GM21717 (cell line): Measurements from ENCODE around the gene COA7.
A peak's percentile ranks its signal among the peaks of the same experiment; 100 is the strongest.
"Not testable (repeated sequence)": the region's sequence is repeated elsewhere in the genome, so short reads cannot be mapped to it uniquely, and the experiment has no call there.

ENCODE experiments used
- ATAC-seq: cut with Tn5 transposase; IDR thresholded peaks from one replicate; pipeline ENCODE4 v1.9.1; 2021; ENCODE audit warnings: mild to moderate bottlenecking, moderate library complexity; ENCODE audit not compliant: unreplicated experiment

The COA7 gene

DNA sequence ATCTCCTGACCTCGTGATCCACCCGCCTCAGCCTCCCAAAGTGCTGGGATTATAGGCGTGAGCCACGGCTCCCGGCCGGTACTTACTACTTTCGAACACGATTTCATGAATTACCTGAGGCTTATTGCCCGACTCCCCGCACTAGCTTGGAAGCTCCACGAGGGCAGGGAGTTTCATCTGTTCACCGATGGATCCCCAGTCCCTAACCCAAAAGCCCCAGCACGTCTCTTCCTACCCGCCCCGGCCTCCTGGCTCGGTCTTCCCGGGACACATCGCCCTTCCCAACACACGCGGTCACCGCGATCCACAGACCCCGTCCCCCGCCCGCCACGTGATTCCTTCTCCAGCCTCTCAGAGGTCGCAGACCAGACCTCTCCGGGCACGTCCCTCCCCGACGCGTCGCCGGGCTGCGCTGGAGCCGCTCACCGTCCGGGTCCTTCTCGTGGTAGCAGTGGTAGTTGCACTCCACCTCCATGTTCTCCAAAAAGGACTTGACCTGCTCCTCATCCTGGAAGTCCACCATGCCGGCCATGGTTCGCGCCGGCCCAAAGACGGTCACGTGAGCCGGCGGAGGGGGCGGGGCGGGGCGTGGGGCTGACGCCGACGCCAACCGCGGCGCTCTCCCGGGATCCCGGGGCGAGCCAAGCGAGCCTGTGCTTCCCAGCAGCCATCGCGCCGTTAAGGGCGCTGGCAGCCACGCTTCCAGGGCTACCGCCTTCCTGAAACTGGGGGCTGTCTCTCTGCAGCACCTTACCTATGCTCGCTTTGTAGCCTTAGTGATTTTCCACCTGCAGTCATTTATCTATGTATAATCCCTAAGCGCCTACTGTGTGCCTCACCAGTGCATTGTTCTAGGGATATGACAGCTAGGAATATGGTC, at the start of gene COA7:
Gene COA7 (minus strand): TSS at position 553 of the 880 bp plus-strand sequence. CDS start 21 bp downstream, at position 532.
- peak; percentile 45 for ATAC-seq

DNA sequence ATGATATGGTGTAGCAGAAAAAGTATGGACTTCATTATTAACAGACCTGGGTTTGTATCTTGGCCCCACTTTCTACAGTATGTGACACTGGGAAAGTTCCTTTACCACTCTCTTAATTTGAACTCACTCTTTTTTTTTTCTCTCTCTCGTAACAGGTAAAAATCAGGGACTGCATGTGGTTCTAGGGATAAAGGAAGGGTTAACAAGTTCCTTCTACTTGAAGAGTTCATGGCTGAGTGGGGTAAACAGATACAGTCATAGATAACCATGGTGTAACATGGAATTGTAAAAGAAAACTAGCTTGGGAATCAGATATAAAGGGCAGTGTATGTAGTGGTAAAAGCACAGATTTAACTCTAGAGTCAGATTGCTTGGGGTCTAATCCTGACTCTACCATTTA, 49.3 kb upstream of the COA7 start:
- no peak for ATAC-seq

DNA sequence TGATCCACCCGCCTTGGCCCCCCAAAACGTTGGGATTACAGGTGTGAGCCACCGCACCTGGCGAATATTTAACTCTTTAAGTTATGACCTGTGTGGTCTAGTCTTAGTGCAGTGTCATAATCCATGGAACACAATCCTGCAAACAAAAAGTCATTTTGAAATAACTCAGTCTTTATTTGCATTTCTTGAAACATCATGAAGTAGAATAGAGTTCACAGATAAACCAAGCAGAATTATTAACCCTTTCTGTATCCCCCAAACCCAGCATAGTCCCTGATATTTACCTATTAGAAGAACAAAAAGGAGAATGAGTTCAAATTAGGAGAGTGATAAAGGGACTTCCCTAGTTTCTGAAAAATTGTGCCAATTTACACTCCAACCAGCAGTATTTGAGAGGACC, 48.0 kb upstream of the COA7 start:
- ATAC-seq: no peak

DNA sequence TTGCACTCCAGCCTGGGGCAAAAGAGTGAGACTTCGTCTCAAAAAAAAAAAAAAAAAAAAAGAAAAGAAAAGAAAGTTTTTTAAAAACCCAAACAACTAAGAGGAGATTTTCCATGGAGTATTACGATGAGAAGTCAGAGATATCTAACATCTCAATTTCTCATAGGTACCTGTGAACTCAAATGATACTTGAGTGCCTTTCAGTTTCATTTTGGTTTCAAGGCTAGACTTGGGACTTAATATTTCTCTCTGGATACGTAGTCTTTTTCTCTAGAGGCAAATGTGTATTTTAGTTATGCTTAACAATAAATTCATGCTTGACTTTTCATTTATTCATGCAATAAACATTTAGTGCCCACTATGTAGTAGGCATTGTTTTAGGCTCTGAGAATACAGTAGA, 43.1 kb upstream of the COA7 start:
- no peak for ATAC-seq

DNA sequence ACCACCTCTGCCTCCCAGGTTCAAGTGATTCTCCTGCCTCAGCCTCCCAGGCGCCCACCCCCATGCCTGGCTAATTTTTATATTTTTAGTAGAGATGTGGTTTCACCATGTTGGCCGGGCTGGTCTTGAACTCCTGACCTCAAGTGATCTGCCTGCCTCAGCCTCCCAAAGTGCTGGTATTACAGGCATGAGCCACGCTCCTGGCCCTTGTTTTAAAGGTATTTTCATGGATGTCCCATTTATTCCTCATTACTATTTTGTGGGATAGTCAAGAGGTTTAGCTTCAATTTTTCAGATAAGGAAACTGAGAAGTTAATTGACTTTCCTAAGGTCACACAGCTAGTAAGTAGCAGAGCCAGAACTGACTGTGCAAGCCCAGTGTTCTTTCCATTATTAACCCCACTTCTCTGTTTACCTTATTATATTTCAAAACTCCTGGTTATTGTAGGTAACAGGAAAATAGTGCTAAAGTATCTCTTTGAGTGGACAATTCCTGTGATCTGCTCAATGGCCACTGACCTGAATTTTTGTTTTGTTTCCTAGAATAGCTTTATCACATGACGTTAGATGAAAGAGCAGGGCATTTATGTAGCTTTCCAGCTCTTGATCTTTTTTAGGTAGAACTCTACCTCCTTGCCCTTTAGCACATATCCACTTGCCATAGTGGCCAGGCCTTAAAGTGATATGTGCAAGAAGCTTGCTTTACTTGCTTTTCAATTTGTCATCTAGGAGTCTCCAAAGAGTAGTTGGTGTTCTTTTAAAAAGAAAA, 41.7 kb upstream of the COA7 start:
- no peak for ATAC-seq

DNA sequence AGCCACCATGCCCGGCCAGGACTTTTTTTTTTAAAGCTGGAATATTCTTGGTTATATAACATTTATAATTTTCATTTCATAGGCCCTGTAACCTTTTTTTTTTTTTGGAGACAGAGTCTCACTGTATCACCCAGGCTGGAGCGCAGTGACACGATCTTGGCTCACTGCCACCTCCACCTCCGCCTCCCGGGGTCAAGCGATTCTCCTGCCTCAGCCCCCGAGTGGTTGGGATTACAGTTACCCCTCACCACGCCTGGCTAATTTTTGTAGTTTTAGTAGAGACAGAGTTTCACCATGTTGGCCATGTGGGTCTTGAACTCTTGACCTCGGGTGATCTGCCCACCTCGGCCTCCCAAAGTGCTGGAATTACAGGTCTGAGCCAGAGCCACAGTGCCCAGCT, 40.7 kb upstream of the COA7 start:
- no peak for ATAC-seq

DNA sequence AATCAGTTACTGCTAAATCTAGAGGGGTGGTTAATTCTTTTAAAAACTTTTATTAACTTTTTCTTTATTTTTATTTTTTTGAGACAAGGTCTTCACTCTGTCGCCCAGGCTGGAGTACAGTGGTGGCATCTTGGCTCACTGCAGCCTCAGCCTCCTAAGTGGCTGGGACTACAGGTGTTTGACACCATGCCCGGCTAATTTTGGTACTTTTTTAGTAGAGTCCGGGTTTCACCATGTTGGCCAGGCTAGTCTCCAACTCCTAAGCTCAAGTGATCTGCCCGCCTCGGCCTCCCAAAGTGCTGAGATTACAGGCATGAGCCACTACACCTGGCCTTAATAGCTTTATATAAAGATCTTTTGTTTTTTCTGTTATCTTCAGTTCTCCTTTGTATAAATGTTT, 40.0 kb upstream of the COA7 start:
- ATAC-seq: no peak

DNA sequence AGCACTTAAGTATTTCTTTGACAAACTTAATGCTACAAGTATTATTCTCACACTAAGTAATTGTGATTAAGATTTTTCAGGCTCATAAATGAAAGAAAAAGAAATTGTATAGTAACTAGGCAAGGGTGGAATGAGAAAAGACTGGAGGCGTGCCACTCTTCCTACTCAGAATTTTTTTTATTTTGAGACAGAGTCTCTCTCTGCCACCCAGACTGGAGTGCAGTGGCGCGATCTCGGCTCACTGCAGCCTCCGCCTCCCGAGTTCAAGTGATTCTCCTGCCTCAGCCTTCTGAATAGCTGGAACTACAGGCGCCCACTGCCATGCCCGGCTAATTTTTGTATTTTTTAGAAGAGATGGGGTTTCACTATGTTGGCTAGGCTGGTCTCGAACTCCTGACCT, 37.2 kb upstream of the COA7 start:
- ATAC-seq: not testable (repeated sequence)

DNA sequence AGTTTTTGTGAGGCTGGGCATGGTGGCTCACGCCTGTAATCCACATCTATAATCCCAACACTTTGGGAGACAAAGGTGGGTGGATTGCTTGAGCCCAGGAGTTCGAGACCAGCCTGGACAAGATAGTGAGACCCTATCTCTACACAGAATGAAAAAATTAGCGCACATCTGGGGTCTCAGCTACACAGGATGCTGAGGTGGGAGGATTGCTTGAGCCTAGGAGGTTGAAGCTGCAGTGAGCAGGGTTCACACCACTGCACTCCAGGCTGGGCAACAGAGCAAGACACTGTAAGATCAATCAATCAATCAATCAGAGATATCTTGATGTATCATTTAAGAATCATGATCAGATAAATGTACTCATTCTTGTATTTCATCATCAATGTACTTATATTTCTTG, 35.2 kb upstream of the COA7 start:
- no peak for ATAC-seq

DNA sequence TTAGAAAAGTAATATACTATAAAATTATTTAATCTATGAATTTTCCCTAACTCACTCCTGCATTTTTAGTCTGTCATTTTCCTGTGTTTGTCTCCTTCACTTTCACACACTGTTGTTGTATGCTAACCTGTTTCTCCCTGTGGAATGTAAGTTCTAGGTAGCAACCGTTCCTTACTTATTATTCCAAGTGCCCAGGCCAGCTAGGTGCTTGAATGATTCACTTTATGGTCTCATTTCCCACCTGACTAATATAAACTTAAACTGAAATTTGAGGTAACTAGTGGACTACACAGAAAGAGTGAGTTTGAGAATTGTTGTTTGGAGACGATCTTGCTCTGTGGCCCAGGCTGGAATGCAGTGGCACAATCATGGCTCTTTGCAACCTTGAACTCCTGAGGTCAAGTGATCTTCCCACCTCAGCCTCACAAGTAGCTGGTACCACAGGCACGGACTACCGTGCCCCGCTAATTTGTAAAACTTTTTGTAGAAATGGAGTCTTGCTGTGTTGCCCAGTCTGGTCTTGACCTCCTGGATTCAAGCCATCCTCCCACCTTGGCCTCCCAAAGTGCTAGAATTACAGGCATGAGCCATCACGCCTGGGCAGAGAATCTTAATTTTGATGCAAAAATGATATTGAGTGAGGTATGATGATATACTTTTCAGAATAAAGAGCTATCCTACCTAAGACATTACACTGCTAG, 30.0 kb upstream of the COA7 start:
- ATAC-seq: no peak

DNA sequence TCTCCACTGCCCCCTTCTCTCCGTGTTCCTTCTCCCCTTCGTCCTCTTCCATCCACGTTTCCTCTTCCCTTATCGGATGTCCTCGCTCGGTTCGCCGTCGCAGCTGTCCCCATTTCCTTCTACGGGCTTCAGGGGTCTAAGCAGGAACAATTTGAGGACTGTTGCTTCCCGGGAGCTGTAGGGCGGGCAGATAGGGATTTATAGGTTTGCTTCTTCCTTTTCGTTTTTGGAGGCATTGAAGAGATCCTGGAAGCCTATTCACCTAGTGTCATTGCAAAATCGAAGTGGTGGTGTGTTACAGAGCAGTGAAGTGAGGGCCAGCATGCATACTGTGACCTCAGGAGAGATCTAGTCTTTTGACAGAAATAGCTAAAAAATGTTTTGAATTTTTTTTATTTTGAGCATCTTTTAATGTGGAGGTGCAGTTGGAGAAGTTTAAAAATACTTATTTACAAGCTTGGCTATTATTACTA, 29.0 kb upstream of the COA7 start:
- ATAC-seq: no peak

DNA sequence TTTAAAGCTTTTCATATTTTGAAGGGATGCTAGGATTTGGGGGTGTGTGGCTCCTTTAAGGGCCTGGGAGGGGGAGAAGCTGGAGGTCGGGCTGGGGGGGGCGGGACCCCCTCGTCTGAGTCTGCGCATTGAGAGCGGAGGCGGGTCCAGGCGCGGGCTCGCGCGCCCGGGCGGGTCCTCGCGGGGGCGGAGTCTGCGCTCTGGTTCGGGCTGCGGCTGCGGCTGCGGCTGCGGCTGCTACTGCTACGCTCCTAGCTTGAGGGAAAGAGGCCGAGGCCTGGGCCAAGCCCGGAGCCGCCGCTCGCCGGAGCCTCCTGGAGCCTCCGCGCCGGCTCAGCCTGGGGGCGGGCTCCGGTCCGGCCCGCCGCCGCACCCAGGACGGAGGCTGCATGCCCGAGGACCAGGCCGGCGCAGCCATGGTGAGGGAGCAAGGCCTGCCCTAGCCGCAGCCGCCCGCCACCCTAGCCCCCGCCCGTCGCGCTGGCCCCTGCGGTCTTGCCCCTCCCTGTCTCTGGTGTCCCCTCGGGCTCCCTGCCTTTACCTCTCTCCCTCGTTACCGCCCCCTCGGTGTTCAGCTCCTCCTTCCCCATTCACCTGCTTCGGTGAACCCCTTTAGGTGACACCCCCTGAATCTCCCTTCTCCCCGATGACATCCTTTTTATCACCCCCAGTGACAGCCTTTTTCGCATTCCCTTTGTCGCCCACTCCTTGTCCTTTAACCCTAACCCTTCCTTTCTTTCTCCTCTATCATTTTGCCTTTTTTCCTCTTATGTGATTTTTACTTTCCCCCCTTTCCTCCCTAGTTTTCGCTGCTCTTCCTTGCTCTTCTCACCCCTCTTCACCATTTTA, 28.3 kb upstream of the COA7 start, which contains the start of gene ZYG11B:
Gene ZYG11B (plus strand): TSS at position 189 of the 849 bp plus-strand sequence. CDS start 201 bp downstream, at position 390.
- peak; percentile 76 for ATAC-seq

DNA sequence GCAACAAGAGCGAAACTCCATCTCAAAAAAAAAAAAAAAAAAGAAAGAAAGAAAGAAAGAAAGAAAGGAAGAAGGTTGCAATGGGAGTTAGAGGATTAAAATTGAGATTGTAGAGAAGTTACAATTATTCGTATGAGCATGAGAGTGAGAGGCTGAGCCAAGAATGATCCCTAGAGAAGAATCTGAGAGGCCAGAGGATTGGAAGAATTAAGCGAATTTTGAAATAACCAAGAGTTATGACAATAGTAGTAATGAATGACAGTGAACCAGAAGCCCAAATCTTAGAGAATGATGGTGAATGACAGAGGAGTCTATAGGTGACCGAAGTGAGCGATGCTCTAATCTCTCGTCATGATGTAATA, 27.7 kb upstream of the COA7 start:
- no peak for ATAC-seq

DNA sequence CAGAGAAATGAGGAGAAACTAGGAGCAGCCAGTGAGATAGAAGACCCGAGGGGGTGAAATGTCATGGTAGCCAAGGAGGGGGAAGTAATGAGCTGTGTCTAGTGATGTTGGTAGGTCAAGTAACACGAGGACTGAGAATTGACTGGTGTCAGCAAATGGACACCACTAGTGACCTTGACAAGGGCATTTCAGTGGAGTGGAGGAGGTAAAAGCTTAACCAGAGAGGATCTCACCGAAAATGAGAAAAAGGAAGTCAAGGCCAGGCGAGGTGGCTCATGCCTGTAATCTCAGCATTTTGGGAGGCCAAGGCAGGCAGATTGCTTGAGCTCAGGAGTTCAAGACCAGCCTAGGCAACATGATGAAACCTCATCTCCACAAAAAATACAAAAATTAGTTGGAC, 25.1 kb upstream of the COA7 start:
- ATAC-seq: no peak

DNA sequence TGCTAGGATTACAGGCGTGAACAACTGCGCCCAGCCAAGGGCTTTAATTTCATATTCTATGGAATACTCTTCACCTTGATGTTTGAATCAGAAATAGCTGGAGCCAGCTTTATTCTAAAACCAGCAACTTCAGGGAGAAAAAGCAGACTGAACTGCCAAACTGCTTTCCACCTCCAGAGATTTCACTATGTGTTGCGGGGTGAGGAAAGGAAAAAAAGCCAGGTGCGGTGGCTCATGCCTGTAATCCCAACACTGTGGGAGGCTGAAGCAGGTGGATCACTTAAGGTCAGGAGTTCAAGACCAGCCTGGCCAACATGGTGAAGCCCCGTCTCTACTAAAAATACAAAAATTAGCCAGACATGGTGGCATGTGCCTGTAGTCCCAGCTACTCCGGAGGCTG, 17.1 kb upstream of the COA7 start:
- ATAC-seq: not testable (repeated sequence)

DNA sequence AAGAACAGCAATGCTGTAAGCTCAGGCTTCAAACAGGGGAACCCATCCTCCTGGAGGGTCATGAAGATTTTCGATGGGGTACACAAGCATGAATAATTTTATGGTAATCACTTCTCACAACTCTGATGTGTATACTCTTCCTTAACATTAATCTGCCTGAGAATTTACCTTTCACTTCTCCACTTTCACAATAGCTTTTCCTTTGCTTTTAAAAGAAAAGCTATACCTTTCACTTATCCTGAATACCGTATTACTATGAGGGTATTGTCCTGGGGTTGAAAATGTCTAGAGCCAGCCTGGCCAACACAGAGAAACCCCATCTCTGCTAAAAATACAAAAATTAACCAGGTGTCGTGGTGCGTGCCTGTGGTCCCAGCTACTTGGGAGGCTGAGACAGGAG, 15.4 kb upstream of the COA7 start:
- no peak for ATAC-seq

DNA sequence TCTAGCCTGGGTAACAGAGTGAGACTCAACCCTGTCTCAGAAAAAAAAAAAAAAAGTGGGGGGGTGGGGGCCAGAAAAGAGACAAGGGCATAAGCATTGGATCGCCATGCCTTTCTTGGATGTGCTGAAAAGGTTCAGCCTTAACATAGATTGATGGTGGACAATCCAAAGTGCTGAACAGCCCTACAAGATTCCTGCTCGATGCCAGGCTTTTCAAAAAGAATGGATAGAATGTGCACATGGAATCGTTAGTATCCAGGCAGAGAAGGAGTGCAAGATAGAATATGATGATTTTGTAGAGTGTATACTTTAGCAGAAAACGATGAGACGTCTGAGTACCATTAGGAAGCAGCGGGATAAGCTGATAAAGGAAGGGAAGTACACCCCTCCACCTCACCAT, 10.9 kb upstream of the COA7 start:
- ATAC-seq: no peak

DNA sequence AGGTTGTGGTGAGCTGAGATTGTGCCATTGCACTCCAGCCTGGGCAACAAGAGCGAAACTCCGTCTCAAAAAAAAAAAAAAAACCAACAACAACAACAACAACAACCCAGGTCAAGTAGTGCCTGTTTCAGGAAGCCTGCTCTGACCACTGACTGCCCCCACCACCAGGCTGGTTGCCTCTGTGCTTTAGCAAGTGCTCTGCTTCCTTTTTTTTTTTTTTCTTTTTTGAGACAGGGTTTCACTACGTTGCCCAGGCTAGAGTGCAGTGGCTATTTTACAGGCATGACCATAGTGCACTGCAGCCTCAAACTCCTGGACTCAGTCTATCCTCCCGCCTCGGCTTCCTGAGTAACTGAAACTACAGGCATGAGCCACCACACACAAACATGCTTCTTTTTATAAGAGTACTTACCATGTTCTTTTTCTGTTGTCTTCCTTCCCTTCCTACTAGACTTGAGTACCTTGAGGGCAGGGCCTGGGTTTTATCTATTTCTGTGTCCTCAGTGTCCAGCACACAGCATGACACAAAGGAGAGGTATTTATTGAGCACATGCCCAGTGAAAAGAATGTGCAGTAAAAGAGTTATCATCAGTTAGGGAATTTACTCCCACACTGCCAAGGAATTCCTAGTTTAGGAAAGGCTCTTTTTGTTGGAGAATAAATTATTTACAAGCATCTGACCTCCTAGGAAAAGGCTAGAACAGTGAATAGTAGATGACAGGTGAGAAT, 9.9 kb upstream of the COA7 start:
- ATAC-seq: no peak
